Measurements from ENCODE around the gene DPP3. TPM values are rescaled to one million over a fixed set of nuclear protein-coding genes. Genes with fewer than 3 reads are reported as not detected.
"Not testable (repeated sequence)": the region's sequence is repeated elsewhere in the genome, so short reads cannot be mapped to it uniquely, and the experiment has no call there.

Gene DPP3
- total RNA-seq, 1 donor from 2014 or later = 73.6 TPM

GRCh38 chr11:66530927-66531709 is 50.9 kb downstream of the DPP3 start:
- DNase-seq (ENCODE audit: low read depth) = no peak

- DNase-seq (ENCODE audit: low read depth) = no peak
Observed at GRCh38 chr11:66531841-66532240, 51.6 kb downstream of the DPP3 start.

DNA sequence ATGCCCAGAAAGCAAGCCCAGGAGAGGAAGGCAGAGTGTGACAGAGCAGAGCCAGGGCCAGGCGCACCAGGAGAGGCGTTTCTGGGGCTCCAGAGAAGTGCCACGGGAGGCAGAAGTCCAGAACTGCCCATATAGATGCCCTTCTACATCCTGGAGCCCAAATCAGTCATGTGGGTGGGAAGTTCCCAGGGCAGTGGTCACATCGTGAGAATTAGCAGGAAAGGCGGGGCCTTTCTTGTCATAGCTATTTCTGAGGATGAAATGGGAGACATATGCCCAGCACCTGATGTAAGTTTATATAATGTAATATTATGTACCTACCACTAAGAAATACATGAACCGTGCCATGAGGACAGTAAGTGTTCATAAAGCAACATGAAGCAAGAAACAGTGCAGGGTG is 52.5 kb downstream of the DPP3 start:
- no peak for DNase-seq (ENCODE audit: low read depth)

DNA sequence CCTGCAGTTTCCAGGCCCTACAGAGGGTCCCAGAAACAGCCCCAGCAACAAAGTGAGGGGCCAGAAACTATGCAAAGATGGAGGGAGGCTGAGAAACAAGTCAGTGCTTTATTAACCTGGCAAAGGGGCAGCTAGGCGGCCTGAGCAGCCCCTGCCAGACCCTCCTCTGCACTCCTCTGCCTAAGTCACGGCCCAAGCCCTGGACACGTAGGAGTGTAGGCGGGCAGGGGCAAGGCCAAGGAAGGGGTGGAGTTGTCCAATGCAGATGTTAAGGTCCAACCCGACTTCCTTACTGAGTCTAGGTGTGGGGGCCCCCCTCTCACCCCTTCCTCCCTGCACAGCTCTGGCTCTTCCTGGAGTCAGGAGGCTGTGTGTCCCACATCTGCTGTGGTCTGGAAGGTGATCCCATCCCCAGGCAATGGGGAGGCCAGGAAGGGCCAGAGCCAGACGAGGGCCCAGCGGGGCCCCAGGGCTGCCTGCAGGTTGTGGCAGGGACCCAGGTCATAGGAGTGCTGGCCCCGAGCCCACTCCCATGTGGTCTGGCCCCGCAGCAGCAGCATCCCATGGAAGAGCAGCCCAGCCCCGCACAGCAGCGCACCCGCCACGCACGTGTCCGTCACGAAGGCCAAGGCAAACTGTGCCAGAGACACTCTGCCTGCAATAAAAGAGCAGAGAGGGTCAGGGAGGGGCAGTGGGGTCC is 59.1 kb downstream of the DPP3 start:
- no peak for DNase-seq (ENCODE audit: low read depth)

GRCh38 chr11:66539870-66540213 is 59.6 kb downstream of the DPP3 start:
- no peak for DNase-seq (ENCODE audit: low read depth)

DNA sequence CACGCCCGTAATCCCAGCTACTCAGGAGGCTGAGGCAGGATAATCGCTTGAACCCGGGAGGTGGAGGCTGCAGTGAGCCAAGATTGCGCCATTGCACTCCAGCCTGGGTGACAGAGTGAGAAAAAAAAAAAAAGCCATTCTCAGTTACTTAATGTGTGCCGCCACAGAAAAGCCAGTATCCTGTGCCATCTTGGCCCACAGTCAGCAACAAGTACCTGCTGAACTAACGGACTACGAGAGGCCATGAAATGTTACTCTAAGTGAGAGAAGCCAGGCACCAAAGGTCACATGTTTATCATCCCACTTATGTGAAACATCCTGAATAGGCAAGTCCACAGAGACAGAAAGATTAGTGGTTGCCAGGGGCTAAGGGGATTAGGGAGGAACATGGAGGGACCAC is 60.4 kb downstream of the DPP3 start:
- DNase-seq (ENCODE audit: low read depth) = not testable (repeated sequence)

DNA sequence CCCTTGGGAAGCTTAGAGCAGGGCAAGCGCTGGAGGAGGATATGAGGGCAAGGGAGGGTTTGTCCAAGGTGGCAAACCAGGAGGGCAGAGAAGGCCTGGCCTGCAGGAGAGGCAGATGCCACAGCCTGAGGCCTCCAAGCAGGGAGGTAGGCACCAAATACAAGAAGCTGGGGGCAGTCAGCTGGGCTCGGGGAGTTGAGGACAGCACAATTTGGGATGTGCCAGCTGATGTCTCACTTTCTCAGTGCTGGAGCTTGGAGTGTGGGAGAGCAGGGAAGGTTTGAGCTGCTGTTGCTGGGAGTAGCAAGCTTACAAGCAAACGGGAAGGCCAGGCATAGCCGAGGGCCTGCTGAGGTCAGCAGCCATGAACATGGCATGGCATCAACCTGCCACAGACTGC is 61.7 kb downstream of the DPP3 start:
- no peak for DNase-seq (ENCODE audit: low read depth)

- no peak for DNase-seq (ENCODE audit: low read depth)
Observed at GRCh38 chr11:66542362-66542761, 62.1 kb downstream of the DPP3 start.

GRCh38 chr11:66543263-66544107 is 63.3 kb downstream of the DPP3 start:
- DNase-seq (ENCODE audit: low read depth) = no peak

GRCh38 chr11:66544952-66545351 is 64.7 kb downstream of the DPP3 start:
- DNase-seq (ENCODE audit: low read depth) = not testable (repeated sequence)

GRCh38 chr11:66545701-66546367 is 65.6 kb downstream of the DPP3 start, which contains the start of gene ZDHHC24:
Gene ZDHHC24, minus strand, starts transcription at chr11:66546048. Its CDS starts 45 bp downstream, at chr11:66546003.
- DNase-seq (ENCODE audit: low read depth) = peak; percentile 88

DNA sequence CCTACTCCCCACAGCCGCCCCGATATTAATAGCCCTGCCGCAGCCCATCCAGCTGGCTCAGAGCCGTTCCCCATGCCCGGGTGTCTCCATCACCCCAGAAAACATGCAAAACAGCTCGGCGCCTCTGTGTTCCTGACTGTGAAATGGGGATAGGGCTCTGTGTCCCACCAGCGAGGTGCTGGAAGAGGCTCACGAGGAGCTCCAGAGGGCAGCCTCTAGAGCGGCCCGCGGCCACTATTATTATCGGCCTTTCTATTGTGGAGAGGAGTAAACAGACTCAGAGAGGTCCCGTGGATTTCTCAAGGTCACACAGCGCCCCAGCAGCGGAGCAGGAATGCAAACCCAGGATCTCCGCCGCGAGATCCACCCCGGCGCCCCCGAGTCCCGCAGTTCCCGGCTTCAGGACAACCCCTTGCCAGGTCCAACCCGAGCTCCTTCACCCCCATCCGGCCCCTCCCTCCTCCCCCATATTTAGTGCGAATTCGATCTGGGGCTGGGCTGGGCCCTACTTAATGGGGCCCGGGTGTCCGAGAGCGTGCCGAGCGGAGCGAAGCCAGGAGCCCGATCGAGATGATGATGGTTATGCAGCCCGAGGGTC is 66.2 kb downstream of the DPP3 start, which contains the start of gene ACTN3:
ACTN3 (plus strand) TSS at position 536 of the 598 bp plus-strand sequence; CDS start at position 571, 35 bp downstream.
- DNase-seq (ENCODE audit: low read depth) = no peak

GRCh38 chr11:66546966-66547661 is 66.9 kb downstream of the DPP3 start:
- no peak for DNase-seq (ENCODE audit: low read depth)

DNA sequence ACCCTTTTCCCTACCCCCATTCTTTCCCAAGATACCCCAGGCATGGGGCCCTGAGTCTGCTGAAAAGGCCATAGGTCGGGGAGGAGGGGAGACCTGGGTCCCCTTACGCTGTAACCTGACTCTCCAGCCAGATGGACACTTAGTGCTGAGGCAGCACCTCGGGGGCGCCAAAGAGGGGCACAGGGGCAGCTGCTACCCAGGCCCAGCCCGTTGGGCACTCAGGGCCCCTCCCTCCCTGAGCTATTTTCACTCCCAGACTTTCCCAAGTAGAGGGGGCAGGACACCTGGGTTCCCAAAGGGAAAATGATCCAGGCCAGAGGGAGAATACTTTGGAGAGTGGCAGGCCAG is 67.4 kb downstream of the DPP3 start:
- no peak for DNase-seq (ENCODE audit: low read depth)

- no peak for DNase-seq (ENCODE audit: low read depth)
Observed at GRCh38 chr11:66548041-66548440, 67.8 kb downstream of the DPP3 start.

- DNase-seq (ENCODE audit: low read depth) = no peak
Observed at GRCh38 chr11:66548774-66549630, 68.8 kb downstream of the DPP3 start.

GRCh38 chr11:66549696-66550095 is 69.5 kb downstream of the DPP3 start:
- DNase-seq (ENCODE audit: low read depth) = no peak

GRCh38 chr11:66550887-66551286 is 70.7 kb downstream of the DPP3 start:
- no peak for DNase-seq (ENCODE audit: low read depth)

GRCh38 chr11:66554602-66555001 is 74.4 kb downstream of the DPP3 start:
- no peak for DNase-seq (ENCODE audit: low read depth)

DNA sequence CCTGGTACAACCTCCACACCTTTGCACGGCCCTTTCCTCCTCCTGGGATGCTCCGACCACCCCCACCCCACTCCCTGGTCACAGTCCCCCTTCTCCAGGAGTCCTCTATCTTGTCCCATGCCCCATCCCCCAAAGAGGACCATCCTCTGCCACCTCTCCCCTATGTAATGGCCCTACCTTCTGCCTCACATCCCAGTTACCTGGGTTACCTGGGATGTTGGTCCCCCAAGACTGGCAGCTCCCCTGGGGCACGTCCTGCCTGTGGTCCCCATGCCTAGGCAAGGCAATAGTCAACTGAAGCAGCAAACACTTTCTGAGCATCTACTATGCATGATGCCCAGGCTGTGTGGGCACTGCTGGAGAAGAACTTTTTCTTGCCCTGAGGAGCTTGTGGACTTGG is 75.2 kb downstream of the DPP3 start:
- DNase-seq (ENCODE audit: low read depth) = no peak

Measured in renal cortical epithelial cell (primary cell).